ENCODE results near the gene TRIO. TPM values are rescaled to one million over a fixed set of nuclear protein-coding genes. Genes with fewer than 3 reads are reported as not detected.

The TRIO gene
- total RNA-seq, 1 experiment from 2014 or later: 68.4 TPM

DNA sequence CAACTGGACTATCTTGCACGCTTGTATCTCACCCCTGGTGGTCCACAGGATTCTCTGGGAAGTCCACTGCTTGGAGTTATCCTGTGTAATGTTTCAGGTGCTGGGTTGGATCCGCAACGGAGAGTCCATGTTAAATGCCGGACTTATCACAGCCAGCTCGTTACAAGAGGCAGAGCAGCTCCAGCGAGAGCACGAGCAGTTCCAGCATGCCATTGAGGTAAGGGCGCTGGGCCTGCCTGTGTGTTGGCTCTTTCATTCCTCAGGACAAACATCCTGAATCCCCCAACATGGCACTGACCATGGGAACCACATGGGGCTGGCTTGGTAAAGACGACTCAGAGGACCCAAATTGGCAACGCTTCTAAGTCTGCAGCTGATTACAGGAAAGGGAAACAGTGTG lies 223.6 kb downstream of the TRIO start:
- no peak overlapping the region for H3K27ac ChIP-seq (ENCODE audit: low read depth, low read length)
- CTCF ChIA-PET: interaction anchor here (4.0 kb wide), 1 partner anchor 282 kb away, joined by 20 read pairs; no protein-coding TSS in a partner anchor
- H3K79me2 ChIP-seq (ENCODE audit: insufficient read depth, low read length): peaks cover 7% of the 10 kb centered on the region; the same call in 1 of the 2 replicates
- BruUV-seq (replicated peaks): no TSS peak
- H4K20me1 ChIP-seq (ENCODE audit: insufficient read depth): no peaks in the 10 kb centered on the region; the same call in 1 of the 2 replicates
- intact Hi-C loops (cut with micrococcal nuclease): loop anchor here (10.0 kb wide), 1 partner anchor 648 kb away; no protein-coding TSS in a partner anchor
- H3K9me2 ChIP-seq (ENCODE audit: insufficient read depth): no peaks in the 10 kb centered on the region
- no peaks in the 10 kb centered on the region for H3K27me3 ChIP-seq (ENCODE audit: insufficient read depth, low read length)
- H3K4me2 ChIP-seq (ENCODE audit: low read length): no peak overlapping the region
- H3K9ac ChIP-seq (ENCODE audit: low read length): no peak overlapping the region
- no peak overlapping the region for H2AFZ ChIP-seq (ENCODE audit: low read depth, low read length, poor library complexity, severe bottlenecking)
- ATAC-seq (no peak), DNase-seq (ENCODE audit: low read depth, low spot score) (no peak)
- no peak for TF ChIP-seq ZFX (IDR thresholded peaks at IDR 0.05)
- no peak for TF ChIP-seq POLR2A (IDR thresholded peaks at IDR 0.05; ENCODE audit: borderline replicate concordance, extremely low read depth, insufficient read depth, insufficient read length)
- TF ChIP-seq MAX (IDR thresholded peaks at IDR 0.05): no peak
- TF ChIP-seq, protein P1, sequence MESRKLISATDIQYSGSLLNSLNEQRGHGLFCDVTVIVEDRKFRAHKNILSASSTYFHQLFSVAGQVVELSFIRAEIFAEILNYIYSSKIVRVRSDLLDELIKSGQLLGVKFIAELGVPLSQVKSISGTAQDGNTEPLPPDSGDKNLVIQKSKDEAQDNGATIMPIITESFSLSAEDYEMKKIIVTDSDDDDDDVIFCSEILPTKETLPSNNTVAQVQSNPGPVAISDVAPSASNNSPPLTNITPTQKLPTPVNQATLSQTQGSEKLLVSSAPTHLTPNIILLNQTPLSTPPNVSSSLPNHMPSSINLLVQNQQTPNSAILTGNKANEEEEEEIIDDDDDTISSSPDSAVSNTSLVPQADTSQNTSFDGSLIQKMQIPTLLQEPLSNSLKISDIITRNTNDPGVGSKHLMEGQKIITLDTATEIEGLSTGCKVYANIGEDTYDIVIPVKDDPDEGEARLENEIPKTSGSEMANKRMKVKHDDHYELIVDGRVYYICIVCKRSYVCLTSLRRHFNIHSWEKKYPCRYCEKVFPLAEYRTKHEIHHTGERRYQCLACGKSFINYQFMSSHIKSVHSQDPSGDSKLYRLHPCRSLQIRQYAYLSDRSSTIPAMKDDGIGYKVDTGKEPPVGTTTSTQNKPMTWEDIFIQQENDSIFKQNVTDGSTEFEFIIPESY (IDR thresholded peaks at IDR 0.05; ENCODE audit: extremely low read depth, insufficient replicate concordance, low read length): no peak
- no peak for TF ChIP-seq POLR2AphosphoS5 (IDR thresholded peaks at IDR 0.05; ENCODE audit: low read depth, low read length)
- TF ChIP-seq SIN3A (IDR thresholded peaks at IDR 0.05; ENCODE audit: low read depth): no peak
- no peak for TF ChIP-seq CEBPB (IDR thresholded peaks at IDR 0.05; ENCODE audit: low read depth)
- no peak for TF ChIP-seq SP1 (IDR thresholded peaks at IDR 0.05; ENCODE audit: low read depth)
- TF ChIP-seq, protein P2, sequence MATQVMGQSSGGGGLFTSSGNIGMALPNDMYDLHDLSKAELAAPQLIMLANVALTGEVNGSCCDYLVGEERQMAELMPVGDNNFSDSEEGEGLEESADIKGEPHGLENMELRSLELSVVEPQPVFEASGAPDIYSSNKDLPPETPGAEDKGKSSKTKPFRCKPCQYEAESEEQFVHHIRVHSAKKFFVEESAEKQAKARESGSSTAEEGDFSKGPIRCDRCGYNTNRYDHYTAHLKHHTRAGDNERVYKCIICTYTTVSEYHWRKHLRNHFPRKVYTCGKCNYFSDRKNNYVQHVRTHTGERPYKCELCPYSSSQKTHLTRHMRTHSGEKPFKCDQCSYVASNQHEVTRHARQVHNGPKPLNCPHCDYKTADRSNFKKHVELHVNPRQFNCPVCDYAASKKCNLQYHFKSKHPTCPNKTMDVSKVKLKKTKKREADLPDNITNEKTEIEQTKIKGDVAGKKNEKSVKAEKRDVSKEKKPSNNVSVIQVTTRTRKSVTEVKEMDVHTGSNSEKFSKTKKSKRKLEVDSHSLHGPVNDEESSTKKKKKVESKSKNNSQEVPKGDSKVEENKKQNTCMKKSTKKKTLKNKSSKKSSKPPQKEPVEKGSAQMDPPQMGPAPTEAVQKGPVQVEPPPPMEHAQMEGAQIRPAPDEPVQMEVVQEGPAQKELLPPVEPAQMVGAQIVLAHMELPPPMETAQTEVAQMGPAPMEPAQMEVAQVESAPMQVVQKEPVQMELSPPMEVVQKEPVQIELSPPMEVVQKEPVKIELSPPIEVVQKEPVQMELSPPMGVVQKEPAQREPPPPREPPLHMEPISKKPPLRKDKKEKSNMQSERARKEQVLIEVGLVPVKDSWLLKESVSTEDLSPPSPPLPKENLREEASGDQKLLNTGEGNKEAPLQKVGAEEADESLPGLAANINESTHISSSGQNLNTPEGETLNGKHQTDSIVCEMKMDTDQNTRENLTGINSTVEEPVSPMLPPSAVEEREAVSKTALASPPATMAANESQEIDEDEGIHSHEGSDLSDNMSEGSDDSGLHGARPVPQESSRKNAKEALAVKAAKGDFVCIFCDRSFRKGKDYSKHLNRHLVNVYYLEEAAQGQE (IDR thresholded peaks at IDR 0.05; ENCODE audit: low read depth): no peak
- TF ChIP-seq ELF1 (IDR thresholded peaks at IDR 0.05; ENCODE audit: borderline replicate concordance, low read depth): no peak
- TF ChIP-seq TCF7L2 (IDR thresholded peaks at IDR 0.05; ENCODE audit: borderline replicate concordance, extremely low read depth, insufficient read depth, insufficient read length): no peak
- TF ChIP-seq ATF3 (IDR thresholded peaks at IDR 0.05): no peak
- TF ChIP-seq FOSL1 (IDR thresholded peaks at IDR 0.05; ENCODE audit: low read depth): no peak
- H3K4me3 ChIP-seq (replicated peaks in 1 of 2; ENCODE audit: low read depth in 1 of 2, low read length in 2 of 2): no peak overlapping the region
- peaks cover 31 to 45% of the 10 kb centered on the region in 2 experiments for H3K36me3 ChIP-seq (ENCODE audit: control insufficient read depth in 1 of 2, insufficient read depth in 2 of 2, low read length in 2 of 2)
- RAD21 ChIA-PET (ENCODE audit: low non-redundant PET in 1 of 2, low total read pairs in 2 of 2, uncharacterized antibody in 2 of 2, unreplicated experiment in 2 of 2): no interaction called here
- no peaks in the 10 kb centered on the region for H3K4me1 ChIP-seq (ENCODE audit: control insufficient read depth in 1 of 2, insufficient read depth in 2 of 2, low read length in 2 of 2)
- POLR2A ChIA-PET: no interaction called here
- H3K9me3 ChIP-seq (ENCODE audit: control insufficient read depth in 1 of 2, insufficient read depth in 1 of 2, low read depth in 1 of 2, low read length in 2 of 2): no peaks in the 10 kb centered on the region

Measured in HCT116 (cell line).